AML-193 (cell line): ENCODE results near the gene ARRDC1.
"Not testable (repeated sequence)": the region's sequence is repeated elsewhere in the genome, so short reads cannot be mapped to it uniquely, and the experiment has no call there.

Experiments used
- DNase-seq, 2 experiments: peaks; one replicate each; lab custom pipeline; 2025; lab: John Stamatoyannopoulos, UW

The ARRDC1 gene

GRCh38 chr9:137613259-137613658 lies 7.8 kb downstream of the ARRDC1 start:
- DNase-seq = no peak

- DNase-seq = no peak
These were observed 8.4 kb downstream of the ARRDC1 start for GRCh38 chr9:137613738-137614523.

- no peak for DNase-seq
These were observed 9.3 kb downstream of the ARRDC1 start for GRCh38 chr9:137614631-137615386.

DNA sequence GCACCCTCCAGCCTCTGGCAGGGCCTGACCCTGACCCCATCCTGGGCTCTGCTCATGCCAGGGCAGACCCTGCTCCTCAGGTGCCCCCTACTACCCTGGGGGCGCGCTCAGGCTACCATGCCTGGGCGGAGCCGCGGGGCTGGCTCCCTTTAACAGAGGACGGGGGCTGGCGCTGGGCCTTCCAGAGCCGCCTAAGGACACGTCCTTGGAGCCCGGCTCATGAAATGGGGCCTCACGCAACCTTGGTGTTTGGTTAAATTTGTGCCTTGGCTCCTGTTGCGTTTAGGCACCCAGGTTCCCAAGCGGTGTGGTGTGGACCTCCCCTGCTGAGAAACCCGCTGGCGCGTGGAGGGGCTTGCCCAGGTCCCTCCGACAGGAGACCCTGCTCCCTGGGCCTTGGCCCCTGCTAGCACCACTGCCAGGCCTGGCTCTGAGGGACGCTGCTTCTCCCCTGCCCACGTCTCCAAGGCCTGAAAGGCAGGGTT lies 9.9 kb downstream of the ARRDC1 start:
- no peak for DNase-seq

DNA sequence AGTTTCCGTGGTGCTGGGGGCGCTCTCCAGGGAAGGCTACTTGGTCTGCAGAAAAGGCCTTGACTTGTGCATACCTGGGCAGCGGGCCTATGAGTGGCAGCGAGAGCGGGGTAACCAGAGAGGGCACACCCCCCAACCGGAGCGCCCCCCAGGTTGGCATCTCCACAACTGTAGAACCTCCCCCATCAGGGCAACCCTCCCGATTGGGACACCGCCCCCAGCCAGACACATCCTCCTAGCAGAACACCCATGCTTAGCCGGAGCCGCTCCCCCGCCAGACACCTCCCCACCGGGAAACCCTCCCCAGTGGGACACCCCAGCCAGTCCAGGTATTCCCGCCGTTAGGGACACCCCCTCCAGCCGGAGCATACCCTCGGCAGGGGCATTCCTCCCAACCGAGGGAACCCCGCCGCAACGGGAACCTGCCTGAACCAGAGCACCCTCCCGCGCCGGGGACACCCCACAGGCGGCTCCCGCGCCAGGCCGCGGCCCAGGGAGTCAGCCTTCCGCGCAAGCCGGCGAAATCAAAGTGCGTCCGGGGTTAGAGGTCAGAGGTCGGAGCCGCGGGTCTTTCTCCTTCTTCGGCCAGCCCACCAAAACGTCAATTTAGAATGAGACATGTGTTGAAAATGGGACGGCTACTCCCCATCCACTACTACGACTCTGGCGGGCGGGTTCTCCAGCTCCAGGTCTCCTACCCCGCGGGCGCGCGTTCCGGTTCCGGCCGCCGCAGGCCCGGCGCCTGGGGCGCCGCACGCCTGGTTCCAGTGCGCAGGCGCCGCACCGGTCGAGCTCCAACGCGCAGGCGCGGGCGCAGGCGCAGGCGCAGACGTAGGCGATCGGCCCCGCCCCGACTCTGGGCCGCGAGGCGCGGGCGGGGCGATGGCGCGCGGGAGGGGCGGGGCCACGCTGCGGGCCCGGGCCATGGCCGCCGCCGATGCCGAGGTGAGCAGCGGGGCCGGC lies 12.9 kb downstream of the ARRDC1 start, which contains the start of gene EHMT1:
Gene EHMT1 (plus strand): TSS at position 901 of the 963 bp plus-strand sequence. CDS start 24 bp downstream, at position 925.
- DNase-seq = peak; percentile 74 to 81

DNA sequence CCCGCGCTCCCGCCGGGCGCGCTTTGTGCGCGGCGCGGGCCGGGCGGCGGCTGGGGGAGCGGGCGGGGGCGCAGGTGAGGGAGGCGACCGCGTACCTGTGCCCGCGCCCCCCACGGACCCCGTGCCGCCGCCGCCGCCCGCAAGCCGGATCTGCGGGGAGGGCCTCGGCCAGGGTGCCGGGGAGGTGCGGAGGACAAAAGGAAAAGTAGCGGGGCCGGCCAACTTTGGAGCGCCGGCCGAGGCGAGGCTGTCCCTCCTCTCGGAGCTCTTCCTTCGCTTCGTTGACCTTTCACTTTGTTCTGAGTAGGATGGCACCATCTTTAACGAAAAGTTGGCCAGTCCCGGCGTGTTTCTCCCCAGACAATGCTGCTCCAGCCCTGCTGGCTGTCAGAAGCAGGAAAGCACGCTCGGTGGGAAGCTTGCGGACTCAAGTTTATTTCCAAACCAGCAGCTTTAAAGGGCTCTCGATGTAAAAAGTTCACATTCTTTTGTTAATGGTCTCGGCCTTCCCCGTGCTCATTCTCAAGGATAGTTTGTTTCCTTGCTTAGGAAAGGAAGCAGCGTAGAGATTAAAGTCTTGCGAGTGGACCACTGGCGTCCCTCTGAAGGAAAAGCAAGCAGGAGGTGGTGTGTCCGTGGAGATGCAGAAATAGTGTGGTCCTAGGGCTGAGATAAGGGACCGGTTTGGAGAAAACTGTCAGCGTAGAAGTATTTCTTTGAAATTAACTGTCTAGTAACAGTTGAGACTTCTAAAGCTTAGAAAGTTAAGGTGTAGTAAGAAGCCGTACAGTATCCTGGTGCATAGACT lies 14.0 kb downstream of the ARRDC1 start:
- DNase-seq = no peak

- DNase-seq = no peak
These were observed 14.5 kb downstream of the ARRDC1 start for GRCh38 chr9:137620048-137620405.

DNA sequence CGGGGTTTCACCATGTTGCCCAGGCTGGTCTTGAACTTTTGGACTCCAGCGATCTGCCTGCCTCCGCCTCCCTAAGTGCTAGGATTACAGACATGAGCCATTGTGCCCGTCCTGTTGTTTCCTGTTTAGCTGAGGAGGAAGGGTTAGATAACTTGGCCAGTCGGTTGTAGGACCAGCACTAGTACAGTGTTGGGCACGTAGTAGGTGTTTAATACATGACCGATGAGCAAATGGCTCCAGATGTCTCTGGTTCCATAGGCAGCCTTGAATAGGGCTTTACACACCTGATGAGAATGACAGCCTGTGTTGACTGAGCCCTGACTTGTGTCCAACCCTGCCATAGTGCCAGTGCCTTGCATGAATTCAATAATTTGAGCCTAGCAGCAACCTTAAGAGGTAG lies 15.1 kb downstream of the ARRDC1 start:
- DNase-seq = no peak

- peak; percentile 15 to 30 for DNase-seq
These were observed 15.8 kb downstream of the ARRDC1 start for GRCh38 chr9:137621131-137621757.

GRCh38 chr9:137622211-137622610 lies 16.7 kb downstream of the ARRDC1 start:
- DNase-seq = not testable (repeated sequence)

- no peak for DNase-seq
These were observed 21.0 kb downstream of the ARRDC1 start for GRCh38 chr9:137626464-137626863.

DNA sequence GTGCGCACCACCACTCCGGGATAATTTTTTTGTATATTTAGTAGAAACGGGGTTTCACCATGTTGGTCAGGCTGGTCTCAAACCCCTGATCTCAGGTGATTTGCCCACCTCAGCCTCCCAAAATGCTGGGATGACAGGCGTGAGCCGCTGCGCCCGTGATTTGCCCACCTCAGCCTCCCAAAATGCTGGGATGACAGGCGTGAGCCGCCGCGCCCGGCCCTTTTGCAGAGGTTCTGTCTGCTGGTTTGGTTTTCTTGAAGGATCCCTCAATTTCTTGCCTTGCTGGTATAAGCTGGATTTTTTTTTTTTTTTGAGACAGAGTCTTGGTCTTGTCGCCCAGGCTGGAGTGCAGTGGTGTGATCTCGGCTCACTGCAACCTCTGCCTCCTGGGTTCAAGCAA lies 21.9 kb downstream of the ARRDC1 start:
- not testable (repeated sequence) for DNase-seq

- no peak for DNase-seq
These were observed 24.6 kb downstream of the ARRDC1 start for GRCh38 chr9:137630126-137630525.

GRCh38 chr9:137630679-137631078 lies 25.2 kb downstream of the ARRDC1 start:
- DNase-seq = no peak

GRCh38 chr9:137631345-137632229 lies 26.1 kb downstream of the ARRDC1 start:
- DNase-seq = no peak

DNA sequence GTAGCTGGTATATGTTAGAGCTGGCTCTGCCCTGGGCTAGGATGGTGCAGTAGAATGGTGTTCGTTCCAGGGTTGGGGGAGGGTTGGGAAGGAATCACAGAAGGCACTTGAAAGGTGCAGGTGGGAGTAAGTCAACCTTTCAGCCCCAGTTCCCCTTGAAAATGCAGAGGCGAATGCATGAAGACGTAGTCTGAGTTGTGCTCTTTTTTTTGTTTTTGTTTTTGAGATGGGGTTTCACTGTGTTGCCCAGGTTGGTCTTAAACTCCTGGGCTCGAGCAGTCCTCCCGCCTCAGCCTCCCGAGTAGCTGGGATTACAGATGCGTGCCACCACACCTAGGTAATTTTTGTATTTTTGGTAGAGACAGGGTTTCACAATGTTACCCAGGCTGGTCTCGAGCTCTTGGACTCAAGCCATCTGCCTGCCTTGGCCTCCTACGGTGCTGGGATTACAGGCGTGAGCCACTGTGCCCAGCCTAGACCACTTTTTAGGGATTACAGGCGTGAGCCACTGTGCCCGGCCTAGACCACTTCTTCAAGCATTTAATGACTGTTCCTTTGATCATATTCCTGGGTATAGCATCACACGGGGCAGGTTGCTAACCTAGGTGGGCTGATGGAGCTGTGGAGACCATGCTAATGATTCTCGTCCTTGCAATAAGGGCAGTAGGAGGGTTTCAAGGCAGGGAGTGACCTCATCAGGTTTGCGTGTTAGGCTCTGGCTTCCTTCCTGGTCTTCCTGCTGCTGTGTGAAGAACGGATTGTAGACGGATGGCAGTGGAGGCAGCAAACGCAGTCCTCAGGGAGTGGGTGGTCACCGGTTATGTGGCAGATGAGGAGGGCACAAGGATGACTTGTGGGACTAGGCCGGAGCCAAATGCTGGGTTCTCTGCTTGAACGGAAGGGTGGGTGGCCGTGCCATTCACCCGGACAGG lies 27.0 kb downstream of the ARRDC1 start:
- no peak for DNase-seq

GRCh38 chr9:137634016-137634415 lies 28.5 kb downstream of the ARRDC1 start:
- no peak for DNase-seq

- no peak for DNase-seq
These were observed 33.2 kb downstream of the ARRDC1 start for GRCh38 chr9:137638680-137639079.
